ENCODE results near the gene MPZL1. TPM values are rescaled to one million over a fixed set of nuclear protein-coding genes. Genes with fewer than 3 reads are reported as not detected.

MPZL1 gene
- total RNA-seq (2022; extraction: Qiagen RNA extraction; ENCODE audit: low read depth), result 79.4 to 133 TPM (median 117 TPM) in 5 replicates

GRCh38 chr1:167721617-167722151 lies at the start of gene MPZL1:
MPZL1 (plus strand) TSS chr1:167721982; CDS start chr1:167722152, 170 bp downstream.

Other genes with a start within 250 kb of the MPZL1 start
- 0.21 to 0.42 TPM (median 0.31 TPM) in 5 replicates for gene CD247, start 203.5 kb upstream of the MPZL1 start, total RNA-seq (2022; extraction: Qiagen RNA extraction; ENCODE audit: low read depth)
- gene CREG1, start 168.2 kb upstream of the MPZL1 start, total RNA-seq (2022; extraction: Qiagen RNA extraction; ENCODE audit: low read depth), result 71.1 to 103 TPM (median 85.3 TPM) in 5 replicates
- 0.08 to 0.10 TPM in 2 of 5 replicates, not detected in the others for gene RCSD1, start 91.8 kb upstream of the MPZL1 start, total RNA-seq (2022; extraction: Qiagen RNA extraction; ENCODE audit: low read depth)
- 0.02 to 0.40 TPM (median 0.25 TPM) in 4 of 5 replicates, not detected in the other for gene ADCY10, start 192.2 kb downstream of the MPZL1 start, total RNA-seq (2022; extraction: Qiagen RNA extraction; ENCODE audit: low read depth)
- 22.1 to 33.6 TPM (median 25.3 TPM) in 5 replicates for gene DCAF6, start 214.7 kb downstream of the MPZL1 start, total RNA-seq (2022; extraction: Qiagen RNA extraction; ENCODE audit: low read depth)
- gene MPC2, start 215.1 kb downstream of the MPZL1 start, total RNA-seq (2022; extraction: Qiagen RNA extraction; ENCODE audit: low read depth), result 58.6 to 74.3 TPM (median 67.2 TPM) in 5 replicates